GM18502 (cell line): Measurements from ENCODE around the gene FAM237A.

Experiments used
- ATAC-seq: cut with Tn5 transposase; IDR thresholded peaks from one replicate; pipeline ENCODE4 v1.9.1; 2021; ENCODE audit warnings: mild to moderate bottlenecking; ENCODE audit not compliant: unreplicated experiment, poor library complexity

Gene FAM237A

DNA sequence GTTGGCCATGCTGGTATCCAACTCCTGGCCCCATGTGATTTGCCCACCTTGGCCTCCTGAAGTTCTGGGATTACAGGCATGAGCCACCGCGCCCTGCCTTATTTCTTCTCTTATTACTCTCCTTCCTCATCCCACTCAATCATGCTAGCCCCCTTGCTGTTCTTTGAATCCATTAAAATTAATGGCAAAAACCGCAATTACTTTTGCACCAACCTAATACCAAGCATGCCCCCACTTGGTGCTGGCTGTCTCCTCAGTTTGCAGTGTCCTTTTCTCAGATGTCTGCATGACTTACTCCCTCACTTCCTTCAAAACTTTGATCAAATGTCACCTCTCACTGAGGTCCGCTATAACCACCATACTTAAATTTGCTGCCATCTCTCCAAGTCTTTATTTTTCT, 41.3 kb downstream of the FAM237A start:
- ATAC-seq, result no peak

DNA sequence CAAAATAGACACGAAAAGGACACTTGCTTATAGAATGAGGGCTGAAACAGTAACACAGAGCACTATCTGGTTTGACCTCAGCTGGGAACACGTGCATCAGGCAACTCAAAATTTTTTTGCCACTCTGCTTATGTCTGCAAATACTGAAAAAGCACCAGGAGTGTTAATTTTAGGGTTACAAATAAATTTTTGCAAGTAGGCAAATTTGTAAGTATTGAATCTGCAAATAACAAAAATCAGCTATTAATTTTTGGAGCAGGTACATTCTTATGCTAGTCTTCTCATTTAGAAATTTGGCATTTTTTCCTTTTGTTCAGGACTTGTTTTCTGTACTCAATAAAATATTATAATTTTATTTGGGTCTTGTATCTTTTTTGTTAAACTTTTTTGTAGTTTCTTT, 46.2 kb downstream of the FAM237A start:
- no peak for ATAC-seq

DNA sequence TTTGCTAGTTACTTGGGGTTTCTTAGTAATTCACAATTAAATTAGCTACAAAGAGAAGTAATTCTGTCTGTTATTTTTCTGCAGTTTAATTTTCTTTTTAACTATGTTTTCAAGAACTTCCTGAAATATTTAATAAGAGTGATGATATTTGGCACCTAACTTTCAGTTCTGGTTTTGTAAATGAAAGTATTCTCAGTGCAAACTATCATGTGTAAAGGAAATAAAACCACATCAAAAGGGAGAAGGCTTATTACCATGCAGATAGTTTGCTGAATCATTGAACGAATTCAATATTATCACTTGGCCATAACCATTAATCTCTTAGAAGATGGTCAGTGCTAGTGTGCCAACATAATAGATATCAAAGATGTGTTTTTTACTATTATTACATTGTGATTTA, 46.7 kb downstream of the FAM237A start:
- no peak for ATAC-seq

DNA sequence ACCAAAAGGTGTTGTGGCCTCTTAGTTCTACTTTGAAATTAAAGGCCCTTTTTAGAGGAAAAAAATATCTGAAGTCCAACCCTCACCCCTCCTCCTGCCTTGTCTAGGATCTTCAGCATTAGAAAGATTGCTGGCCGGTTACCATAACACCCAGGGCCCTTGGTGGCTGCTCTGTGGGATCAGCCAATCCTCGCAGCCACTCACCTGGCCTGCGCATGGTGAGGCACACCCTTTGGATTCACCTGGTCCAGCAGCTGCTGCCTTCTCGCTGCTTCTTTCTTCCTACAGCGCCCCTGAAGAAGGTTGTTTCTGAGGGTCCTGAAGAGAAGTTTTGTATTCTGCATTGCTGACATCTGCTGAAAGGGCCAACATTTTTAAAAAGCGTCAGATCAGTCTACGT, 50.7 kb downstream of the FAM237A start:
- no peak for ATAC-seq

DNA sequence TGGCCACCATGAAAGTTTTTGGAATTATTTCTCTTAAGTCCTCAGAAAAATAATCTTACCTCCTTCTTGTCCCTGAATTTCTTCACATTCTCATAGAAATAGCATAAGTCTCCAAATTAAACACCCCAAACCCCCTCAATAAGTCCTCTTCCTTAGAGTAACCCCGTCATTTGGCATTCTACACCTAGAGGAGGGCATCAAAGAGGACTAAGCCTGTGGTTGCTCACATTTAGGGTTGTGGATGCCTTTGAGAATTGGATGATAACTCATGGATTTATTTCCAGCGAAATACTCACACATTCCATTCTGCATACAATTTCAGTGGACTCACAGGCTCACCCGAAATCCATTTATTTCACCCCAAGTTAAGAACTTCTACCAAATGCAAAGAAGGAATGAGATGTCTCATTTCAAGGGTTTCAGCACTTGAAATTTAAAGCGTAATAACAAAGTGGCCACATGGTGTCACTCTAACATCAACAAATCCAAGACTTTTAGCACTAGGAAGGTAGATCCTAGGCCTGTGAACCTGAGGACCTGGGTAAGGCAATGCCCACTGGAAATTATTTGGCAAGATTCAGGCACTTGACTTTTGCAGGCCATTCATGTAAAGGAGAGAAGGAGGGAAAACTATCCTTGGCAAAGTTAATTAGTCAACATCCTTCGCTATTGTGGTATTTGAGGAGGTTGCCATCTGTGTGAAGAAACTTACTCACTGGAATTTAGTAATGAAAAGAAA, 51.3 kb downstream of the FAM237A start:
- peak; percentile 81 for ATAC-seq

DNA sequence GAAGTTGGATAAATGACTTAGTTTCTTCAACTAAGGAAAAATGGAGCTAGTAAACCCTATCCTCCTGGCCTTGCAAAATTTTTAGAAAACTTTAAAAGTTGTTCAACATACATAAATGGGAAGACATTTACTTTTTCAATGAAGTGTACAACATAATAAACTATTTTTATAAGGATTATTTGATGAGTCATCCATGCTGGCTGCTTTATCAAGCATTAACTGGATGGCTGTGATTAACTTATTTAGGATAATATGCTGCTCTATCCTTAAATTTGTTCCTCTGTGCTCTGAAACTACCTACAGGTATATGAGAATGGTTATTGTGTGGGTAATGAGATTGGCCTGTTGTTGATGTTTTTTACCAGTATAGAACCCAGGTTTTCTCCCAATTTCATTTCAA, 54.6 kb downstream of the FAM237A start:
- no peak for ATAC-seq

DNA sequence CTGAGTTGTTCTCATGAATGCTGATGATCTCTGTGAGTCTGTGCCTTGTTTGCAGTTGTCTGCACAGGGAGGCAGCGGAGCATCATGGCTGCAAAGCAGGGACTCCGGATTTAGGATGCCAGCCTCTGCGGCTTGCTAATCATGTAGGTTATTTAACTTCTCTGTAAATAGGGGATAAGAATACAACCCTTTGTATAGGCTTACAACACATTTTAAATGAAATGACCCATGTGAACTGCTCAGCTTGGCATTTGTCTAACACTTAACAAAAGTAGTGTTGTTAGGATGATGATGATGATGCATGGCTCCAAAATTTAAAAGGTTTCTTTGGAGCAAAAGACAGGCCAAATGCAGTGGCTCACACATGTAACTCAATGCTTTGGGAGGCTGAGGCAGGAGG, 56.5 kb downstream of the FAM237A start:
- ATAC-seq, result no peak
